Measurements from ENCODE around the gene PRKCH.

The PRKCH gene

GRCh38 chr14:61533513-61534255 is 212.3 kb downstream of the PRKCH start:
- no peak overlapping the region for H3K4me2 ChIP-seq (ENCODE audit: low read length)
- no peaks in the 10 kb centered on the region for H3K36me3 ChIP-seq (ENCODE audit: insufficient read depth, low read length)
- no peak overlapping the region for H3K9ac ChIP-seq (ENCODE audit: low read depth, low read length)
- no peak overlapping the region for H3K4me3 ChIP-seq (ENCODE audit: low read length)
- no peaks in the 10 kb centered on the region for H3K27me3 ChIP-seq (ENCODE audit: control insufficient read depth, insufficient read depth, low read length)
- H3K9me3 ChIP-seq (replicated peaks; ENCODE audit: low read length): no peaks in the 10 kb centered on the region
- H3K4me1 ChIP-seq (ENCODE audit: control insufficient read depth, insufficient read depth, low read length): peaks cover 53% of the 10 kb centered on the region

- Histone ChIP-seq H3K27me3 (ENCODE audit: control insufficient read depth, insufficient read depth, low read length) (no peaks in the 10 kb centered on the region), H3K36me3 (ENCODE audit: insufficient read depth, low read length) (no peaks in the 10 kb centered on the region), H3K4me1 (ENCODE audit: control insufficient read depth, insufficient read depth, low read length) (peaks cover 48% of the 10 kb centered on the region), H3K9ac (ENCODE audit: low read depth, low read length) (no peak overlapping the region), H3K4me3 (ENCODE audit: low read length) (no peak overlapping the region), H3K9me3 (replicated peaks; ENCODE audit: low read length) (no peaks in the 10 kb centered on the region), H3K4me2 (ENCODE audit: low read length) (no peak overlapping the region)
These were observed 213.7 kb downstream of the PRKCH start for GRCh38 chr14:61535032-61535431.

- peaks cover 48% of the 10 kb centered on the region for H3K4me1 ChIP-seq (ENCODE audit: control insufficient read depth, insufficient read depth, low read length)
These were observed 214.1 kb downstream of the PRKCH start for GRCh38 chr14:61535458-61535857.

GRCh38 chr14:61536661-61537562 is 215.5 kb downstream of the PRKCH start:
- Histone ChIP-seq H3K4me2 (ENCODE audit: low read length) (peak overlapping the region; percentile 53), H3K27me3 (ENCODE audit: control insufficient read depth, insufficient read depth, low read length) (no peaks in the 10 kb centered on the region), H3K9me3 (replicated peaks; ENCODE audit: low read length) (no peaks in the 10 kb centered on the region), H3K4me1 (ENCODE audit: control insufficient read depth, insufficient read depth, low read length) (peaks cover 38% of the 10 kb centered on the region), H3K4me3 (ENCODE audit: low read length) (no peak overlapping the region), H3K9ac (ENCODE audit: low read depth, low read length) (peak overlapping the region; percentile 0), H3K36me3 (ENCODE audit: insufficient read depth, low read length) (no peaks in the 10 kb centered on the region)

More at GRCh38 chr14:61535458-61535857, 214.1 kb downstream of the PRKCH start:
- no peak overlapping the region for H3K9ac ChIP-seq (ENCODE audit: low read depth, low read length)
- H3K27me3 ChIP-seq (ENCODE audit: control insufficient read depth, insufficient read depth, low read length): no peaks in the 10 kb centered on the region
- H3K4me3 ChIP-seq (ENCODE audit: low read length): no peak overlapping the region
- H3K4me2 ChIP-seq (ENCODE audit: low read length): no peak overlapping the region
- H3K9me3 ChIP-seq (replicated peaks; ENCODE audit: low read length): no peaks in the 10 kb centered on the region
- H3K36me3 ChIP-seq (ENCODE audit: insufficient read depth, low read length): no peaks in the 10 kb centered on the region

- H3K36me3 ChIP-seq (ENCODE audit: insufficient read depth, low read length): no peaks in the 10 kb centered on the region
- H3K4me2 ChIP-seq (ENCODE audit: low read length): peak overlapping the region; percentile 53
- peak overlapping the region; percentile 0 for H3K9ac ChIP-seq (ENCODE audit: low read depth, low read length)
- peaks cover 39% of the 10 kb centered on the region for H3K4me1 ChIP-seq (ENCODE audit: control insufficient read depth, insufficient read depth, low read length)
- H3K27me3 ChIP-seq (ENCODE audit: control insufficient read depth, insufficient read depth, low read length): no peaks in the 10 kb centered on the region
- no peak overlapping the region for H3K4me3 ChIP-seq (ENCODE audit: low read length)
- no peaks in the 10 kb centered on the region for H3K9me3 ChIP-seq (replicated peaks; ENCODE audit: low read length)
These were observed 216.4 kb downstream of the PRKCH start for GRCh38 chr14:61537563-61538463.

- Histone ChIP-seq H3K4me1 (ENCODE audit: control insufficient read depth, insufficient read depth, low read length) (peaks cover 43% of the 10 kb centered on the region), H3K9me3 (replicated peaks; ENCODE audit: low read length) (no peaks in the 10 kb centered on the region), H3K9ac (ENCODE audit: low read depth, low read length) (no peak overlapping the region), H3K27me3 (ENCODE audit: control insufficient read depth, insufficient read depth, low read length) (no peaks in the 10 kb centered on the region), H3K4me3 (ENCODE audit: low read length) (no peak overlapping the region), H3K36me3 (ENCODE audit: insufficient read depth, low read length) (no peaks in the 10 kb centered on the region), H3K4me2 (ENCODE audit: low read length) (no peak overlapping the region)
These were observed 217.2 kb downstream of the PRKCH start for GRCh38 chr14:61538464-61539022.

- Histone ChIP-seq H3K27me3 (ENCODE audit: control insufficient read depth, insufficient read depth, low read length) (no peaks in the 10 kb centered on the region), H3K4me3 (ENCODE audit: low read length) (no peak overlapping the region), H3K4me2 (ENCODE audit: low read length) (no peak overlapping the region), H3K9ac (ENCODE audit: low read depth, low read length) (no peak overlapping the region), H3K36me3 (ENCODE audit: insufficient read depth, low read length) (no peaks in the 10 kb centered on the region), H3K4me1 (ENCODE audit: control insufficient read depth, insufficient read depth, low read length) (peaks cover 48% of the 10 kb centered on the region), H3K9me3 (replicated peaks; ENCODE audit: low read length) (no peaks in the 10 kb centered on the region)
These were observed 218.3 kb downstream of the PRKCH start for GRCh38 chr14:61539631-61540030.

- peaks cover 51% of the 10 kb centered on the region for H3K4me1 ChIP-seq (ENCODE audit: control insufficient read depth, insufficient read depth, low read length)
- H3K9me3 ChIP-seq (replicated peaks; ENCODE audit: low read length): no peaks in the 10 kb centered on the region
- H3K36me3 ChIP-seq (ENCODE audit: insufficient read depth, low read length): no peaks in the 10 kb centered on the region
- H3K9ac ChIP-seq (ENCODE audit: low read depth, low read length): no peak overlapping the region
- no peaks in the 10 kb centered on the region for H3K27me3 ChIP-seq (ENCODE audit: control insufficient read depth, insufficient read depth, low read length)
- no peak overlapping the region for H3K4me3 ChIP-seq (ENCODE audit: low read length)
- no peak overlapping the region for H3K4me2 ChIP-seq (ENCODE audit: low read length)
These were observed 219.6 kb downstream of the PRKCH start for GRCh38 chr14:61540931-61541330.

- Histone ChIP-seq H3K27me3 (ENCODE audit: control insufficient read depth, insufficient read depth, low read length) (no peaks in the 10 kb centered on the region), H3K4me1 (ENCODE audit: control insufficient read depth, insufficient read depth, low read length) (peaks cover 53% of the 10 kb centered on the region), H3K9me3 (replicated peaks; ENCODE audit: low read length) (no peaks in the 10 kb centered on the region), H3K36me3 (ENCODE audit: insufficient read depth, low read length) (no peaks in the 10 kb centered on the region), H3K4me2 (ENCODE audit: low read length) (no peak overlapping the region), H3K4me3 (ENCODE audit: low read length) (no peak overlapping the region), H3K9ac (ENCODE audit: low read depth, low read length) (peak overlapping the region; percentile 52)
These were observed 221.7 kb downstream of the PRKCH start for GRCh38 chr14:61542848-61543790.

GRCh38 chr14:61543946-61544345 is 222.6 kb downstream of the PRKCH start:
- Histone ChIP-seq H3K9ac (ENCODE audit: low read depth, low read length) (peak overlapping the region; percentile 52), H3K27me3 (ENCODE audit: control insufficient read depth, insufficient read depth, low read length) (no peaks in the 10 kb centered on the region), H3K36me3 (ENCODE audit: insufficient read depth, low read length) (no peaks in the 10 kb centered on the region), H3K4me3 (ENCODE audit: low read length) (no peak overlapping the region), H3K4me2 (ENCODE audit: low read length) (no peak overlapping the region), H3K9me3 (replicated peaks; ENCODE audit: low read length) (no peaks in the 10 kb centered on the region), H3K4me1 (ENCODE audit: control insufficient read depth, insufficient read depth, low read length) (peaks cover 57% of the 10 kb centered on the region)

All from skeletal muscle satellite cell (primary cell).